Adrenal gland (tissue), 12 donors: ENCODE results near the gene HSPB1. TPM values are rescaled to one million over a fixed set of nuclear protein-coding genes. Genes with fewer than 3 reads are reported as not detected.

Source experiments
- DNase-seq, 7 donors: peaks; one replicate each; pipeline ENCODE4 v3.0.0-alpha.2; 2019 to 2020
- H3K27ac ChIP-seq, 5 donors: fragments of 200-600 bp; sonication (generic) in 4 of 5; 1 replicate in 3 of 5; 2 replicates in 2 of 5; pipeline versions ENCODE4 v1.5.1 to v1.8.0; 2016 to 2020; ENCODE audit warnings: mild to moderate bottlenecking in 1 of 5
- H3K27me3 ChIP-seq: fragments of 200-600 bp; 2 replicates; pipeline ENCODE4 v1.8.0; 2021
- H3K36me3 ChIP-seq, 2 donors: fragments of 200-600 bp; replicated peaks in 1 of 2; 1 replicate in 1 of 2; 2 replicates in 1 of 2; pipeline versions ENCODE4 v1.5.1 to v1.8.0; 2018 to 2022
- H3K4me1 ChIP-seq, 2 donors: fragments of 200-600 bp; replicated peaks in 1 of 2; 1 replicate in 1 of 2; 2 replicates in 1 of 2; pipeline versions ENCODE4 v1.5.1 to v1.8.0; 2018 to 2021
- H3K4me3 ChIP-seq, 4 donors: fragments of 200-600 bp; sonication (generic) in 3 of 4; one replicate each; pipeline ENCODE4 v1.5.1; 2016 to 2018
- H3K9me3 ChIP-seq, 3 donors: fragments of 200-600 bp; sonication (generic) in 1 of 3; replicated peaks in 1 of 3; 1 replicate in 2 of 3; 2 replicates in 1 of 3; pipeline versions ENCODE4 v1.5.1 to v1.8.0; 2016 to 2021
- CTCF ChIP-seq, 6 experiments: fragments of 450-650 bp in 4 of 6; fragments of 200-600 bp in 2 of 6; sonication (generic) in 1 of 6; IDR thresholded peaks; 1 replicate in 5 of 6; 2 replicates in 1 of 6; pipeline versions ENCODE4 v1.5.1 to v1.8.0; 2016 to 2021; ENCODE audit warnings: antibody characterized with exemption in 6 of 6, mild to moderate bottlenecking in 2 of 6, moderate library complexity in 1 of 6
- POLR2A ChIP-seq, 2 donors: fragments of 450-650 bp; IDR thresholded peaks; one replicate each; pipeline ENCODE4 v1.6.1; 2017; ENCODE audit warnings: antibody characterized with exemption in 2 of 2, mild to moderate bottlenecking in 2 of 2, moderate library complexity in 1 of 2
- WGBS, 4 donors: extraction: QIAGEN DNeasy Blood & Tissue Kit in 2 of 4; methylation state at CpG; one replicate each; pipeline versions ENCODE4 v1.1.5 to v1.1.7; 2013 to 2017; 5-methylcytosine and 5-hydroxymethylcytosine counted together
- intact Hi-C, 2 donors: fragments of 100-400 bp; cut with DNase I; formaldehyde crosslinking; loops; one replicate each; pipeline versions ENCODE4 v1.14.1 to v1.15.0; 2022 to 2023
- polyA plus RNA-seq, 3 donors: library from polyadenylated mRNA; stranded (reverse); fragments of 200-250 nt in 2 of 3; fragments of 350-450 nt in 1 of 3; fragmentation: Illumina TruSeq in 1 of 3; extraction: RNeasy Lipid Tissue Mini Kit (QIAGEN cat#74804) in 1 of 3; gene quantifications; one replicate each; pipeline ENCODE4 v1.2.3, GENCODE V29; 2013 to 2014
- total RNA-seq, 9 donors: library from RNA; depleted of rRNA in 4 of 9; stranded (reverse); fragments of >200 nt in 4 of 9; fragments of 120-200 nt in 1 of 9; fragmentation: NEBNext Ultra II Directional in 1 of 9; extraction: Animal tissue kit (Norgen Biotek cat#: 25700) in 1 of 9; gene quantifications; one replicate each; pipeline versions ENCODE4 v1.1.0 to v1.2.4, GENCODE V29; 2013 to 2023
- donor health status: healthy with polysubstance abuse.
- donor health status: Bipolar disorder and iron deficiency.
- donor health status: DM: yes; HTN: yes; CAD: no.
- donor health status: DM: no; HTN: no; CAD: no.
- donor health status: DM: no; HTN: no; CAD: no.
- donor health status: DM: yes; HTN: yes; CAD: no.

Gene HSPB1
- total and polyA plus RNA-seq, 12 donors, result 69.5 to 2,276 (median 768) TPM

GRCh38 chr7:76296743-76297740 is 5.4 kb upstream of the HSPB1 start:
- no peak overlapping the region for H3K4me3 ChIP-seq
- WGBS, 4 donors, result 62 to 70% (median 68%) methylated on average over 14 to 22 of the region's 22 CpGs
- H3K9me3 ChIP-seq, result no peaks in the 10 kb centered on the region
- TF ChIP-seq POLR2A (IDR thresholded peaks at IDR 0.05) (no peak), CTCF (IDR thresholded peaks at IDR 0.05) (no peak)
- H3K4me1 ChIP-seq, result peaks cover 19 to 47% of the 10 kb centered on the region in 2 donors
- no peaks in the 10 kb centered on the region for H3K27me3 ChIP-seq
- peak in 3 of 7 donors; percentile 73 to 77 (median 76) for DNase-seq
- peak overlapping the region in 4 of 5 donors; percentile 23 to 100 (median 70) for H3K27ac ChIP-seq
- intact Hi-C loops, result no loop called here
- H3K36me3 ChIP-seq, result no peaks in the 10 kb centered on the region

- intact Hi-C loops, result no loop called here
- H3K4me1 ChIP-seq, result peaks cover 22 to 33% of the 10 kb centered on the region in 2 donors
- no peak for TF ChIP-seq CTCF (IDR thresholded peaks at IDR 0.05)
- TF ChIP-seq POLR2A (IDR thresholded peaks at IDR 0.05), result no peak
- H3K27ac ChIP-seq, result peak overlapping the region in 2 of 5 donors; percentile 38 to 100
- no peaks in the 10 kb centered on the region for H3K9me3 ChIP-seq
- 81 to 92% (median 86%) methylated on average over 5 to 7 of the region's 7 CpGs for WGBS, 4 donors
- H3K4me3 ChIP-seq, result no peak overlapping the region
- H3K36me3 ChIP-seq, result peaks cover 0 to 7% of the 10 kb centered on the region in 2 donors
- H3K27me3 ChIP-seq, result no peaks in the 10 kb centered on the region
- DNase-seq, result no peak
These were observed 2.2 kb upstream of the HSPB1 start for GRCh38 chr7:76300166-76300731.

- peak overlapping the region in 1 of 5 donors; percentile 100 for H3K27ac ChIP-seq
- H3K4me1 ChIP-seq, result peaks cover 24 to 30% of the 10 kb centered on the region in 2 donors
- 90 to 97% (median 93%) methylated on average over 3 of the region's 3 CpGs for WGBS, 4 donors
These were observed 1.5 kb upstream of the HSPB1 start for GRCh38 chr7:76301000-76301399.

More at GRCh38 chr7:76301000-76301399, 1.5 kb upstream of the HSPB1 start:
- no peak for DNase-seq
- TF ChIP-seq POLR2A (IDR thresholded peaks at IDR 0.05) (no peak), CTCF (IDR thresholded peaks at IDR 0.05) (no peak)
- Histone ChIP-seq H3K36me3 (peaks cover 0 to 7% of the 10 kb centered on the region in 2 donors), H3K9me3 (no peaks in the 10 kb centered on the region), H3K4me3 (no peak overlapping the region), H3K27me3 (no peaks in the 10 kb centered on the region)
- intact Hi-C loops, result no loop called here
